HG02610 (cell line): ENCODE data around the gene FHOD1.

Experiments
- ATAC-seq: cut with Tn5 transposase; IDR thresholded peaks from one replicate; pipeline ENCODE4 v1.9.1; 2021; ENCODE audit warnings: mild to moderate bottlenecking, moderate library complexity; ENCODE audit not compliant: unreplicated experiment

Gene FHOD1

GRCh38 chr16:67277999-67278772 lies 30.9 kb upstream of the FHOD1 start:
- ATAC-seq: no peak

- no peak for ATAC-seq
These were observed 30.2 kb upstream of the FHOD1 start for GRCh38 chr16:67277294-67277998.

GRCh38 chr16:67275321-67275720 lies 28.0 kb upstream of the FHOD1 start:
- no peak for ATAC-seq

GRCh38 chr16:67271446-67271845 lies 24.2 kb upstream of the FHOD1 start:
- no peak for ATAC-seq

GRCh38 chr16:67270931-67271338 lies 23.7 kb upstream of the FHOD1 start:
- ATAC-seq: no peak

GRCh38 chr16:67269766-67270165 lies 22.5 kb upstream of the FHOD1 start:
- ATAC-seq: no peak

GRCh38 chr16:67268136-67268579 lies 20.9 kb upstream of the FHOD1 start:
- no peak for ATAC-seq

GRCh38 chr16:67265834-67266233 lies 18.6 kb upstream of the FHOD1 start:
- ATAC-seq: no peak

GRCh38 chr16:67264866-67265265 lies 17.6 kb upstream of the FHOD1 start:
- no peak for ATAC-seq

GRCh38 chr16:67264277-67264676 lies 17.0 kb upstream of the FHOD1 start:
- no peak for ATAC-seq

GRCh38 chr16:67263201-67263600 lies 15.9 kb upstream of the FHOD1 start:
- no peak for ATAC-seq

GRCh38 chr16:67260426-67261063 lies 13.3 kb upstream of the FHOD1 start:
- ATAC-seq: no peak

- no peak for ATAC-seq
These were observed 12.4 kb upstream of the FHOD1 start for GRCh38 chr16:67259705-67260104.

- ATAC-seq: no peak
These were observed 11.0 kb upstream of the FHOD1 start for GRCh38 chr16:67258161-67258835.

GRCh38 chr16:67257486-67258160 lies 10.3 kb upstream of the FHOD1 start:
- no peak for ATAC-seq

- ATAC-seq: no peak
These were observed 9.5 kb upstream of the FHOD1 start for GRCh38 chr16:67256701-67257230.

GRCh38 chr16:67255553-67256221 lies 8.4 kb upstream of the FHOD1 start:
- no peak for ATAC-seq

- no peak for ATAC-seq
These were observed 7.7 kb upstream of the FHOD1 start for GRCh38 chr16:67254801-67255552.
